Fibroblast of villous mesenchyme (primary cell): ENCODE measurements around the gene RREB1. TPM values are rescaled to one million over a fixed set of nuclear protein-coding genes. Genes with fewer than 3 reads are reported as not detected.
"Not testable (repeated sequence)": the region's sequence is repeated elsewhere in the genome, so short reads cannot be mapped to it uniquely, and the experiment has no call there.

Experiments
- DNase-seq: peaks from one replicate; pipeline ENCODE4 v3.0.0-alpha.2; 2010; ENCODE audit warnings: low read depth
- H3K4me3 ChIP-seq: 2 replicates; pipeline ENCODE4 v1.5.1; 2011; ENCODE audit warnings: low read depth, mild to moderate bottlenecking, low read length
- CTCF ChIP-seq: IDR thresholded peaks from 2 replicates; pipeline ENCODE4 v1.5.1; 2012; ENCODE audit warnings: low read depth, mild to moderate bottlenecking, low read length; ENCODE audit not compliant: insufficient read depth
- total RNA-seq: library from RNA; depleted of rRNA; stranded (reverse); fragments of >200 nt; gene quantifications from 2 replicates; pipeline ENCODE4 v1.2.3, GENCODE V29; 2012

Gene RREB1
- total RNA-seq, 1 donor, result 26.3 TPM

GRCh38 chr6:7260291-7261031 is 152.7 kb downstream of the RREB1 start:
- no peak for DNase-seq
- TF ChIP-seq CTCF, result no peak
- H3K4me3 ChIP-seq, result peak overlapping the region; percentile 81

- DNase-seq, result peak; percentile 81
- peak overlapping the region; percentile 81 for H3K4me3 ChIP-seq
- no peak for TF ChIP-seq CTCF
These were observed 153.5 kb downstream of the RREB1 start for GRCh38 chr6:7261032-7261841.

GRCh38 chr6:7261852-7262461 is 154.2 kb downstream of the RREB1 start:
- no peak for TF ChIP-seq CTCF
- DNase-seq, result no peak
- peak overlapping the region; percentile 81 for H3K4me3 ChIP-seq

GRCh38 chr6:7262746-7263518 is 155.2 kb downstream of the RREB1 start:
- no peak for TF ChIP-seq CTCF
- no peak overlapping the region for H3K4me3 ChIP-seq

GRCh38 chr6:7263519-7263805 is 155.7 kb downstream of the RREB1 start:
- not testable (repeated sequence) for DNase-seq

More at GRCh38 chr6:7262746-7263518, 155.2 kb downstream of the RREB1 start:
- no peak for DNase-seq

GRCh38 chr6:7264041-7264440 is 156.3 kb downstream of the RREB1 start:
- no peak for DNase-seq
- H3K4me3 ChIP-seq, result no peak overlapping the region

More at GRCh38 chr6:7263519-7263805, 155.7 kb downstream of the RREB1 start:
- H3K4me3 ChIP-seq, result not testable (repeated sequence)

More at GRCh38 chr6:7264041-7264440, 156.3 kb downstream of the RREB1 start:
- no peak for TF ChIP-seq CTCF
